HPDE6-E6E7 (cell line): Measurements from ENCODE around the gene KRTAP16-1.
"Not testable (repeated sequence)": the region's sequence is repeated elsewhere in the genome, so short reads cannot be mapped to it uniquely, and the experiment has no call there.

ENCODE experiments used
- DNase-seq: peaks from one replicate; pipeline ENCODE4 v3.0.0; 2011; ENCODE audit warnings: missing footprints; ENCODE audit errors: extremely low spot score

Gene KRTAP16-1

GRCh38 chr17:41301916-41302901 lies 6.9 kb downstream of the KRTAP16-1 start, which contains the start of gene KRTAP29-1:
Gene KRTAP29-1, minus strand, starts transcription at chr17:41302851. Its CDS starts 0 bp downstream, at chr17:41302851.
- no peak for DNase-seq

GRCh38 chr17:41301204-41301790 lies 7.8 kb downstream of the KRTAP16-1 start:
- DNase-seq = peak; percentile 79

- DNase-seq = no peak
These were observed 10.5 kb downstream of the KRTAP16-1 start for GRCh38 chr17:41298458-41299135.

GRCh38 chr17:41296846-41297245 lies 12.3 kb downstream of the KRTAP16-1 start:
- DNase-seq = no peak

- no peak for DNase-seq
These were observed 15.1 kb downstream of the KRTAP16-1 start for GRCh38 chr17:41294016-41294415.

- no peak for DNase-seq
These were observed 22.1 kb downstream of the KRTAP16-1 start for GRCh38 chr17:41287050-41287449.

GRCh38 chr17:41284546-41284945 lies 24.6 kb downstream of the KRTAP16-1 start:
- DNase-seq = no peak

- DNase-seq = no peak
These were observed 25.1 kb downstream of the KRTAP16-1 start for GRCh38 chr17:41284043-41284442.

GRCh38 chr17:41278176-41278955 lies 30.7 kb downstream of the KRTAP16-1 start:
- no peak for DNase-seq

GRCh38 chr17:41275648-41276190 lies 33.4 kb downstream of the KRTAP16-1 start, which contains the start of gene KRTAP9-7:
Gene KRTAP9-7, plus strand, starts transcription at chr17:41275698. Its CDS starts 0 bp downstream, at chr17:41275698.
- not testable (repeated sequence) for DNase-seq

GRCh38 chr17:41271858-41272257 lies 37.3 kb downstream of the KRTAP16-1 start:
- DNase-seq = no peak

GRCh38 chr17:41271323-41271722 lies 37.8 kb downstream of the KRTAP16-1 start:
- not testable (repeated sequence) for DNase-seq

- peak; percentile 10 for DNase-seq
These were observed 41.4 kb downstream of the KRTAP16-1 start for GRCh38 chr17:41267711-41268110.

GRCh38 chr17:41265078-41265477 lies 44.0 kb downstream of the KRTAP16-1 start, which contains the start of gene KRTAP9-6:
Gene KRTAP9-6, plus strand, starts transcription at chr17:41265378. Its CDS starts 0 bp downstream, at chr17:41265378.
- DNase-seq = no peak

GRCh38 chr17:41264599-41264998 lies 44.5 kb downstream of the KRTAP16-1 start:
- no peak for DNase-seq

GRCh38 chr17:41263212-41263611 lies 45.9 kb downstream of the KRTAP16-1 start:
- no peak for DNase-seq

GRCh38 chr17:41258406-41258805 lies 50.7 kb downstream of the KRTAP16-1 start:
- no peak for DNase-seq
